IPS-18c (cell line): Measurements from ENCODE around the gene AKR1A1.
"Not testable (repeated sequence)": the region's sequence is repeated elsewhere in the genome, so short reads cannot be mapped to it uniquely, and the experiment has no call there.

Experiments used
- H3K4me3 ChIP-seq: 2 replicates; pipeline ENCODE4 v1.7.0; 2013; ENCODE audit warnings: low read depth, mild to moderate bottlenecking, low read length, moderate library complexity; ENCODE audit not compliant: insufficient read depth
- H3K9me3 ChIP-seq: one replicate; pipeline ENCODE4 v1.6.1; 2013; ENCODE audit warnings: mild to moderate bottlenecking, low read length, moderate library complexity; ENCODE audit not compliant: control insufficient read depth, insufficient read depth

The AKR1A1 gene

GRCh38 chr1:45521413-45522323 is 29.0 kb upstream of the AKR1A1 start, which contains the start of gene PRDX1:
Gene PRDX1 (minus strand): TSS chr1:45521884. CDS start chr1:45519043, 2,841 bp downstream.
- Histone ChIP-seq H3K4me3 (peak within 1 kb of the TSS; percentile 90), H3K9me3 (no peaks in the 10 kb centered on the region)

GRCh38 chr1:45522324-45523104 is 28.1 kb upstream of the AKR1A1 start:
- no peaks in the 10 kb centered on the region for H3K9me3 ChIP-seq
- peak overlapping the region; percentile 90; the same call in 1 of the 2 replicates for H3K4me3 ChIP-seq

- not testable (repeated sequence) for H3K9me3 ChIP-seq, H3K4me3 ChIP-seq
Measured at GRCh38 chr1:45523516-45523915, 27.1 kb upstream of the AKR1A1 start.

GRCh38 chr1:45523975-45524374 is 26.7 kb upstream of the AKR1A1 start:
- H3K9me3 ChIP-seq, H3K4me3 ChIP-seq: not testable (repeated sequence)

- H3K9me3 ChIP-seq, result no peaks in the 10 kb centered on the region
- H3K4me3 ChIP-seq, result no peak overlapping the region
Measured at GRCh38 chr1:45526135-45526644, 24.4 kb upstream of the AKR1A1 start.

GRCh38 chr1:45530632-45531135 is 19.9 kb upstream of the AKR1A1 start:
- no peaks in the 10 kb centered on the region for H3K9me3 ChIP-seq
- no peak overlapping the region for H3K4me3 ChIP-seq

- Histone ChIP-seq H3K4me3 (no peak overlapping the region), H3K9me3 (no peaks in the 10 kb centered on the region)
Measured at GRCh38 chr1:45531873-45532272, 18.8 kb upstream of the AKR1A1 start.

GRCh38 chr1:45535988-45536766 is 14.4 kb upstream of the AKR1A1 start:
- no peaks in the 10 kb centered on the region for H3K9me3 ChIP-seq
- no peak overlapping the region for H3K4me3 ChIP-seq

- Histone ChIP-seq H3K9me3 (no peaks in the 10 kb centered on the region), H3K4me3 (no peak overlapping the region)
Measured at GRCh38 chr1:45536886-45537285, 13.7 kb upstream of the AKR1A1 start.

GRCh38 chr1:45541193-45541592 is 9.4 kb upstream of the AKR1A1 start:
- H3K9me3 ChIP-seq, result no peaks in the 10 kb centered on the region
- no peak overlapping the region for H3K4me3 ChIP-seq

- Histone ChIP-seq H3K4me3 (no peak overlapping the region), H3K9me3 (no peaks in the 10 kb centered on the region)
Measured at GRCh38 chr1:45542591-45542990, 8.0 kb upstream of the AKR1A1 start.

- Histone ChIP-seq H3K9me3 (no peaks in the 10 kb centered on the region), H3K4me3 (no peak overlapping the region)
Measured at GRCh38 chr1:45543581-45544417, 6.8 kb upstream of the AKR1A1 start.

- no peak overlapping the region for H3K4me3 ChIP-seq
Measured at GRCh38 chr1:45544530-45544929, 6.1 kb upstream of the AKR1A1 start.

GRCh38 chr1:45545019-45545493 is 5.6 kb upstream of the AKR1A1 start:
- H3K4me3 ChIP-seq, result no peak overlapping the region
- H3K9me3 ChIP-seq, result peaks cover 2% of the 10 kb centered on the region

More at GRCh38 chr1:45544530-45544929, 6.1 kb upstream of the AKR1A1 start:
- peaks cover 2% of the 10 kb centered on the region for H3K9me3 ChIP-seq

GRCh38 chr1:45545553-45546310 is 4.9 kb upstream of the AKR1A1 start:
- H3K9me3 ChIP-seq, result peaks cover 2% of the 10 kb centered on the region
- no peak overlapping the region for H3K4me3 ChIP-seq
